Endothelial cell of umbilical vein (primary cell): Measurements from ENCODE around the gene DCUN1D2. TPM values are rescaled to one million over a fixed set of nuclear protein-coding genes. Genes with fewer than 3 reads are reported as not detected.

Experiments
- BruUV-seq: library from RNA; stranded (reverse); fragments of 400-500 nt; replicated peaks from 2 replicates; lab custom pipeline; 2021; lab: Mats Ljungman, UMichigan
- CTCF ChIA-PET: fragments of 300-600, 350-600 bp; sonication (Branson Sonifier 250); formaldehyde crosslinking; loops from one replicate; lab custom pipeline; 2021; ENCODE audit warnings: antibody characterized with exemption, inconsistent platforms; lab: Charles Lee
- POLR2A ChIA-PET: fragments of 300-600, 350-600 bp; sonication (Branson Sonifier 250); formaldehyde crosslinking; loops from one replicate; lab custom pipeline; 2021; ENCODE audit warnings: antibody characterized with exemption, inconsistent platforms; lab: Charles Lee
- DNase-seq: peaks from one replicate; pipeline ENCODE4 v3.0.0-alpha.2; 2011; ENCODE audit warnings: low read depth, low spot score
- FAIRE-seq: peaks from 2 replicates; lab custom pipeline; 2011; peaks lifted over from hg19 to GRCh38; lab: Jason Lieb, UNC
- H2AFZ ChIP-seq: 2 replicates; pipeline ENCODE4 v1.6.0; 2012; ENCODE audit warnings: low read depth, low read length, control low read depth, inconsistent platforms
- H3K27ac ChIP-seq: 2 replicates; pipeline ENCODE4 v1.5.1; 2011; ENCODE audit warnings: low read depth, mild to moderate bottlenecking, control low read depth, low read length, moderate library complexity; ENCODE audit not compliant: insufficient read depth
- H3K27me3 ChIP-seq, 2 experiments: 2 replicates each; pipeline versions ENCODE4 v1.6.0 to v1.6.1; 2011; ENCODE audit warnings: low read length in 2 of 2, mixed read lengths in 1 of 2; ENCODE audit not compliant: control insufficient read depth in 2 of 2, insufficient read depth in 2 of 2
- H3K36me3 ChIP-seq, 2 experiments: 2 replicates in 1 of 2; 3 replicates in 1 of 2; pipeline ENCODE4 v1.5.1; 2011; ENCODE audit warnings: low read length in 2 of 2, mild to moderate bottlenecking in 1 of 2, moderate library complexity in 1 of 2; ENCODE audit not compliant: control insufficient read depth in 2 of 2, insufficient read depth in 2 of 2; ENCODE audit errors: extremely low read depth in 1 of 2
- H3K4me1 ChIP-seq: 3 replicates; pipeline ENCODE4 v1.5.1; 2011; ENCODE audit warnings: mild to moderate bottlenecking, low read length; ENCODE audit not compliant: control insufficient read depth, insufficient read depth; ENCODE audit errors: extremely low read depth
- H3K4me2 ChIP-seq: 2 replicates; pipeline ENCODE4 v1.6.1; 2011; ENCODE audit warnings: low read length, control low read depth, mixed read lengths; ENCODE audit not compliant: insufficient read depth
- H3K4me3 ChIP-seq, 3 experiments: fragments of 200-600 bp in 1 of 3; sonication (generic), shearing (Covaris generic) in 1 of 3; replicated peaks in 1 of 3; 2 replicates each; pipeline ENCODE4 v1.5.1; 2011 to 2016; ENCODE audit warnings: control low read depth in 3 of 3, low read length in 3 of 3, mild to moderate bottlenecking in 2 of 3, inconsistent platforms in 1 of 3, low read depth in 1 of 3, moderate library complexity in 1 of 3; ENCODE audit not compliant: insufficient read depth in 1 of 3
- H3K79me2 ChIP-seq: 2 replicates; pipeline ENCODE4 v1.6.0; 2012; ENCODE audit warnings: low read length, inconsistent platforms; ENCODE audit not compliant: control insufficient read depth, insufficient read depth
- H3K9ac ChIP-seq: replicated peaks from 2 replicates; pipeline ENCODE3; 2011; ENCODE audit warnings: low read length, control low read depth; ENCODE audit not compliant: insufficient read depth; ENCODE audit errors: extremely low read depth
- H3K9me1 ChIP-seq: replicated peaks from 3 replicates; pipeline ENCODE4 v1.6.0; 2011; ENCODE audit warnings: mild to moderate bottlenecking, low read length; ENCODE audit not compliant: control insufficient read depth, insufficient read depth; ENCODE audit errors: extremely low read depth
- H3K9me3 ChIP-seq: replicated peaks from 2 replicates; pipeline ENCODE4 v1.5.1; 2012; ENCODE audit warnings: low read length, inconsistent platforms; ENCODE audit not compliant: control insufficient read depth, insufficient read depth
- H4K20me1 ChIP-seq: replicated peaks from 2 replicates; pipeline ENCODE3; 2011; ENCODE audit warnings: mild to moderate bottlenecking, low read length; ENCODE audit not compliant: control insufficient read depth, insufficient read depth; ENCODE audit errors: extremely low read depth
- EZH2 ChIP-seq: IDR thresholded peaks from 2 replicates; pipeline ENCODE4 v1.6.1; 2012; ENCODE audit warnings: borderline replicate concordance, low read depth, mild to moderate bottlenecking, moderate library complexity, low read length, inconsistent platforms; ENCODE audit not compliant: severe bottlenecking
- FOS ChIP-seq: IDR thresholded peaks from 2 replicates; pipeline ENCODE4 v1.6.1; 2011; ENCODE audit warnings: mild to moderate bottlenecking, low read length, moderate library complexity, borderline replicate concordance; ENCODE audit not compliant: insufficient read depth
- GATA2 ChIP-seq: IDR thresholded peaks from 2 replicates; pipeline ENCODE4 v1.7.0; 2011; ENCODE audit warnings: low read depth, mild to moderate bottlenecking, moderate library complexity, mixed read lengths, low read length; ENCODE audit not compliant: insufficient read length, insufficient read depth
- JUN ChIP-seq: IDR thresholded peaks from 2 replicates; pipeline ENCODE4 v1.6.1; 2011; ENCODE audit warnings: borderline replicate concordance, low read depth; ENCODE audit not compliant: insufficient read length, insufficient read depth
- MYC ChIP-seq: IDR thresholded peaks from one replicate; pipeline ENCODE4 v1.6.1; 2011; ENCODE audit warnings: mild to moderate bottlenecking, low read depth, low read length
- POLR2A ChIP-seq: IDR thresholded peaks from 2 replicates; pipeline ENCODE4 v1.6.1; 2012; ENCODE audit warnings: low read depth, mild to moderate bottlenecking, control low read depth, low read length
- POLR2AphosphoS5 ChIP-seq: IDR thresholded peaks from 2 replicates; pipeline ENCODE4 v1.6.1; 2012; ENCODE audit warnings: low read depth, mild to moderate bottlenecking, control low read depth, low read length, moderate library complexity; ENCODE audit not compliant: insufficient read depth
- dilution Hi-C: fragments of 300-500 bp; cut with MboI; formaldehyde crosslinking; loops from one replicate; pipeline ENCODE4 v1.15.0; 2019; ENCODE audit warnings: low sequenced_read_pairs; ENCODE audit not compliant: extremely low pct_ligation_motif_present
- intact Hi-C: fragments of 100-400 bp; cut with micrococcal nuclease; formaldehyde crosslinking; loops from one replicate; pipeline ENCODE4 v1.10.0; 2022
- polyA plus RNA-seq, 4 experiments: library from polyadenylated mRNA; depleted of rRNA in 3 of 4; stranded (reverse) in 3 of 4; unstranded in 1 of 4; fragments of >200 nt; gene quantifications; 2 replicates each; pipeline versions ENCODE4 v1.2.1 to v1.2.3, GENCODE V29; 2011 to 2012; ENCODE audit warnings: missing spikeins in 1 of 4
- total RNA-seq: library from RNA; stranded (reverse); gene quantifications from 2 replicates; pipeline ENCODE4 v1.2.3, GENCODE V29; 2021
- TF ChIP-seq, protein P1 (sequence below): IDR thresholded peaks from 2 replicates; pipeline ENCODE4 v1.6.1; 2011; ENCODE audit not compliant: insufficient read depth, insufficient read length
- TF ChIP-seq, protein P2 (sequence below), 2 donors: IDR thresholded peaks; 1 replicate in 1 of 2; 2 replicates in 1 of 2; pipeline ENCODE4 v1.5.1; 2011; ENCODE audit warnings: low read length in 2 of 2, mild to moderate bottlenecking in 2 of 2, moderate library complexity in 2 of 2, control low read depth in 1 of 2, inconsistent platforms in 1 of 2, low read depth in 1 of 2; ENCODE audit not compliant: insufficient read depth in 1 of 2; ENCODE audit errors: extremely low read depth in 1 of 2

The DCUN1D2 gene
- total and polyA plus RNA-seq, 2 donors (not counting 3 experiments of a cell fraction or from before 2014, with no cell fraction given), result 10.5 to 24.9 TPM

DNA sequence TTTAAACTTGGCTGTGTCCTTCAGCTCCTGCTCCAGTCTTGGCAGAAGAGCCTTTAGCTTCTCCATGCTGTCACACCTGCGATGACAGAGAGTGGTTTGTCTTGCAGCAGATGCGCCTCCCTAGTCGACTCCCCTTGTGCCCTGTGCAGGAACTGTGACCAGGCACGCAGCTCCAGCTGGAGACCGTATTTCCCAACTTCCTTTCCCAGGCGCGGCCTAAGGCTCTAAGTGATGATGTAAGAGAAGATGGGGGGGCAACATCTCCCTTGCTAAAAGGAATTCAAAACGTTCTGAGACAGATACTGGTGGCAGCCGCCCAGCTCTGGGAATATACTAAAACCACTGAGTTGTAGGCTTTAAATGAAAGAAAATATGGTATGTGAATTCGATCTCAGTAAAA is 16.3 kb downstream of the DCUN1D2 start:
- Histone ChIP-seq H3K27me3 (no peaks in the 10 kb centered on the region), H3K9me1 (no peaks in the 10 kb centered on the region), H3K27ac (no peak overlapping the region), H3K4me1 (peaks cover 5% of the 10 kb centered on the region), H3K79me2 (no peaks in the 10 kb centered on the region), H3K9me3 (no peaks in the 10 kb centered on the region), H3K9ac (no peak overlapping the region), H2AFZ (no peak overlapping the region), H3K4me2 (no peak overlapping the region), H3K4me3 (no peak overlapping the region), H3K36me3 (peaks cover 5 to 8% of the 10 kb centered on the region in 2 experiments), H4K20me1 (no peaks in the 10 kb centered on the region)
- intact Hi-C loops, result no loop called here
- dilution Hi-C loops, result no loop called here
- no peak for FAIRE-seq
- TF ChIP-seq POLR2A, result no peak
- TF ChIP-seq POLR2AphosphoS5, result no peak
- TF ChIP-seq EZH2, result no peak
- TF ChIP-seq JUN, result no peak
- TF ChIP-seq MYC, result no peak
- no peak for TF ChIP-seq FOS
- TF ChIP-seq, protein P1, sequence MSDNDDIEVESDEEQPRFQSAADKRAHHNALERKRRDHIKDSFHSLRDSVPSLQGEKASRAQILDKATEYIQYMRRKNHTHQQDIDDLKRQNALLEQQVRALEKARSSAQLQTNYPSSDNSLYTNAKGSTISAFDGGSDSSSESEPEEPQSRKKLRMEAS, result no peak
- no peak for TF ChIP-seq GATA2
- TF ChIP-seq, protein P2, sequence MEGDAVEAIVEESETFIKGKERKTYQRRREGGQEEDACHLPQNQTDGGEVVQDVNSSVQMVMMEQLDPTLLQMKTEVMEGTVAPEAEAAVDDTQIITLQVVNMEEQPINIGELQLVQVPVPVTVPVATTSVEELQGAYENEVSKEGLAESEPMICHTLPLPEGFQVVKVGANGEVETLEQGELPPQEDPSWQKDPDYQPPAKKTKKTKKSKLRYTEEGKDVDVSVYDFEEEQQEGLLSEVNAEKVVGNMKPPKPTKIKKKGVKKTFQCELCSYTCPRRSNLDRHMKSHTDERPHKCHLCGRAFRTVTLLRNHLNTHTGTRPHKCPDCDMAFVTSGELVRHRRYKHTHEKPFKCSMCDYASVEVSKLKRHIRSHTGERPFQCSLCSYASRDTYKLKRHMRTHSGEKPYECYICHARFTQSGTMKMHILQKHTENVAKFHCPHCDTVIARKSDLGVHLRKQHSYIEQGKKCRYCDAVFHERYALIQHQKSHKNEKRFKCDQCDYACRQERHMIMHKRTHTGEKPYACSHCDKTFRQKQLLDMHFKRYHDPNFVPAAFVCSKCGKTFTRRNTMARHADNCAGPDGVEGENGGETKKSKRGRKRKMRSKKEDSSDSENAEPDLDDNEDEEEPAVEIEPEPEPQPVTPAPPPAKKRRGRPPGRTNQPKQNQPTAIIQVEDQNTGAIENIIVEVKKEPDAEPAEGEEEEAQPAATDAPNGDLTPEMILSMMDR (IDR thresholded peaks at IDR 0.05; ENCODE audit: extremely low read depth in 1 of 2, insufficient read depth in 1 of 2, low read depth in 1 of 2, low read length in 2 of 2), result no peak
- BruUV-seq, result no TSS peak
- CTCF ChIA-PET, result interaction anchor here (1.0 to 1.6 kb wide), 3 partner anchors 16 to 88 kb away, joined by 3 to 4 read pairs (median 3); no protein-coding TSS in a partner anchor
- no peak for DNase-seq
- POLR2A ChIA-PET, result no interaction called here
